ENCODE results near the gene KLRF2. TPM values are rescaled to one million over a fixed set of nuclear protein-coding genes. Genes with fewer than 3 reads are reported as not detected.

KLRF2 gene
- total RNA-seq, 1 experiment from 2014 or later: not detected

DNA sequence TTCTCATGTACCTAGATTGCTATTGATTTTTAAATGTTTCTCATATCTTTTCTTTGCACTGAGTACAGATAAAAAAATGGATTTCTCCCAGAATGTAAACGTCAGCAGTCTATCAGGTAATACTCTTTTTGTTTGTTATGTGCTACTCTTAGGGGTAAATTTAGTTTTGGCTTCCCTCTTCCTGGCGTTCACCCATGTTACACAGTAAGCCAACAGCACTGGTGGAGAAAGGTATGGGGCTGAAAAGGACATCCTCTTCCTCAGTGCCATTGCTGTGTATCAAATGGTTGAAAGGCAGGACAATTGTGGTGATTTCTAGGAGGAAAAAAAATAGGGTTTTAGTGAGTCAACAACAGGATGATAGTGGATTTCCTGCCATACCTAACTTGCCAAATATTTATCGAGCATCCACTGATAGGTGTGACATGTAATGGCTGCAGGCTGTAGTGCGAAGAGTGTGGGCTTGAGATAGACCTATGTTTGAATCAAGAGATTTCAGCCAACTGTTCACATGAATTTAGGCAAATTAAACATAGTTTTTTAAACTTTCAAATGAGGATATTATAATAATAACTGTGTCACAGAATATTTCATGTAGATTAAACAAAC, 7.5 kb downstream of the KLRF2 start:
- Histone ChIP-seq H3K4me2 (ENCODE audit: low read length) (no peak overlapping the region), H3K4me3 (ENCODE audit: low read length) (no peak overlapping the region), H3K9ac (ENCODE audit: low read length) (no peak overlapping the region), H3K36me3 (ENCODE audit: low read depth, low read length) (no peaks in the 10 kb centered on the region), H3K9me3 (ENCODE audit: low read length) (no peaks in the 10 kb centered on the region), H3K27ac (ENCODE audit: low read length) (no peak overlapping the region), H4K20me1 (ENCODE audit: low read length) (no peaks in the 10 kb centered on the region), H3K79me2 (ENCODE audit: low read length) (no peaks in the 10 kb centered on the region), H2AFZ (ENCODE audit: low read length) (no peak overlapping the region), H3K27me3 (ENCODE audit: low read length) (0 out of 2 replicates have a peak, but pooled peaks cover 3% of the 10 kb centered on the region), H3K9me2 (replicated peaks; ENCODE audit: low read length) (no peaks in the 10 kb centered on the region), H3K4me1 (ENCODE audit: insufficient read depth, low read length) (no peaks in the 10 kb centered on the region; the same call in 1 of the 2 replicates), H3F3A (ENCODE audit: low read length, unreplicated experiment) (no peaks in the 10 kb centered on the region)
- no TSS peak for BruUV-seq (replicated peaks)
- TF ChIP-seq EZH2 (IDR thresholded peaks at IDR 0.05; ENCODE audit: low read length, unreplicated experiment) (no peak), EZH2phosphoT487 (IDR thresholded peaks at IDR 0.05; ENCODE audit: borderline replicate concordance, low read length) (no peak)
- TF ChIP-seq, protein P1, sequence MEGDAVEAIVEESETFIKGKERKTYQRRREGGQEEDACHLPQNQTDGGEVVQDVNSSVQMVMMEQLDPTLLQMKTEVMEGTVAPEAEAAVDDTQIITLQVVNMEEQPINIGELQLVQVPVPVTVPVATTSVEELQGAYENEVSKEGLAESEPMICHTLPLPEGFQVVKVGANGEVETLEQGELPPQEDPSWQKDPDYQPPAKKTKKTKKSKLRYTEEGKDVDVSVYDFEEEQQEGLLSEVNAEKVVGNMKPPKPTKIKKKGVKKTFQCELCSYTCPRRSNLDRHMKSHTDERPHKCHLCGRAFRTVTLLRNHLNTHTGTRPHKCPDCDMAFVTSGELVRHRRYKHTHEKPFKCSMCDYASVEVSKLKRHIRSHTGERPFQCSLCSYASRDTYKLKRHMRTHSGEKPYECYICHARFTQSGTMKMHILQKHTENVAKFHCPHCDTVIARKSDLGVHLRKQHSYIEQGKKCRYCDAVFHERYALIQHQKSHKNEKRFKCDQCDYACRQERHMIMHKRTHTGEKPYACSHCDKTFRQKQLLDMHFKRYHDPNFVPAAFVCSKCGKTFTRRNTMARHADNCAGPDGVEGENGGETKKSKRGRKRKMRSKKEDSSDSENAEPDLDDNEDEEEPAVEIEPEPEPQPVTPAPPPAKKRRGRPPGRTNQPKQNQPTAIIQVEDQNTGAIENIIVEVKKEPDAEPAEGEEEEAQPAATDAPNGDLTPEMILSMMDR (conservative IDR thresholded peaks at IDR 0.05; ENCODE audit: low read depth, low read length): no peak
- no peak; the same call in 1 of the 2 replicates for ATAC-seq
- POLR2A ChIA-PET (ENCODE audit: unreplicated experiment): no interaction called here
- intact Hi-C loops (cut with micrococcal nuclease): no loop called here
- CTCF ChIA-PET: no interaction called here
- no peak for DNase-seq

DNA sequence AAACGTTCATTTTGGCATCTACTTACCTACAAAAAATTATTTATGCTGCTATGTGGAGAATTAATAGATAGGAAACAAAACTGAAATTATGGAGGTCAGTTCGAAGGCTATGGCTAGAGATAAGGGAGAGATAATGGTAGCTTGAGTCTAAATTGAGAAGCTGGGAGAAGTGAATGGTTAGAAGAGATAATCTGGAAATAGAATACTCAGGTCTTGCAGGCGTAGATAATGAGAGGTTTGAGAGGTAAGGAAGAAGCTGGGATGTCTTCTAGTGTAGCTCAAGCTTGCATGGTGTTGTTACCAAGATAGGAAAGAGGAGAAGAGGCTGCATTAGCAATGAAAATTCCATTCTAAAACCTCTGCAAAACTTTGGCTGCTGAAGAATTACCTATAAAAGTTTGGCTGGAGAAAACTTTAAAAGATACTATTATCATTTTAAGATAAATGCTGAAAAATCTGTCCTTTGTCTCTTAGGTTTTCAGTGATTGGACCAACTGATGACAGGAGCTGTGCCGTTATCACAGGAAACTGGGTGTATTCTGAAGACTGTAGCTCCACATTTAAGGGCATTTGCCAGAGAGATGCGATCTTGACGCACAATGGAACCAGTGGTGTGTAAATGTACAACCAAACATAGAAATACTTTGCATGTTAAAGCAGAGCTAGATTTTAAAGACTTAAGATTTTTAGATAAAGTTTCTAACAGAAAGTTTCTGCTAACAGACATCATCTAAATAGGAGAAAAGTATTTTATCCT, 14.1 kb downstream of the KLRF2 start:
- Histone ChIP-seq H4K20me1 (ENCODE audit: low read length) (no peaks in the 10 kb centered on the region), H3K79me2 (ENCODE audit: low read length) (no peaks in the 10 kb centered on the region), H3K36me3 (ENCODE audit: low read depth, low read length) (no peaks in the 10 kb centered on the region), H3K4me2 (ENCODE audit: low read length) (no peak overlapping the region), H3K27ac (ENCODE audit: low read length) (no peak overlapping the region), H3K27me3 (ENCODE audit: low read length) (peaks cover 6% of the 10 kb centered on the region; the same call in 1 of the 2 replicates), H3K9me2 (replicated peaks; ENCODE audit: low read length) (no peaks in the 10 kb centered on the region), H3K4me3 (ENCODE audit: low read length) (no peak overlapping the region), H2AFZ (ENCODE audit: low read length) (no peak overlapping the region), H3K9me3 (ENCODE audit: low read length) (no peaks in the 10 kb centered on the region), H3K4me1 (ENCODE audit: insufficient read depth, low read length) (no peaks in the 10 kb centered on the region), H3K9ac (ENCODE audit: low read length) (no peak overlapping the region), H3F3A (ENCODE audit: low read length, unreplicated experiment) (no peaks in the 10 kb centered on the region)
- ATAC-seq (no peak), DNase-seq (no peak)
- TF ChIP-seq EZH2phosphoT487 (IDR thresholded peaks at IDR 0.05; ENCODE audit: borderline replicate concordance, low read length) (no peak), EZH2 (IDR thresholded peaks at IDR 0.05; ENCODE audit: low read length, unreplicated experiment) (no peak)
- TF ChIP-seq, protein P1 (conservative IDR thresholded peaks at IDR 0.05; ENCODE audit: low read depth, low read length): no peak
- ChIA-PET CTCF (no interaction called here), POLR2A (ENCODE audit: unreplicated experiment) (no interaction called here)
- intact Hi-C loops (cut with micrococcal nuclease): no loop called here
- no TSS peak for BruUV-seq (replicated peaks)

DNA sequence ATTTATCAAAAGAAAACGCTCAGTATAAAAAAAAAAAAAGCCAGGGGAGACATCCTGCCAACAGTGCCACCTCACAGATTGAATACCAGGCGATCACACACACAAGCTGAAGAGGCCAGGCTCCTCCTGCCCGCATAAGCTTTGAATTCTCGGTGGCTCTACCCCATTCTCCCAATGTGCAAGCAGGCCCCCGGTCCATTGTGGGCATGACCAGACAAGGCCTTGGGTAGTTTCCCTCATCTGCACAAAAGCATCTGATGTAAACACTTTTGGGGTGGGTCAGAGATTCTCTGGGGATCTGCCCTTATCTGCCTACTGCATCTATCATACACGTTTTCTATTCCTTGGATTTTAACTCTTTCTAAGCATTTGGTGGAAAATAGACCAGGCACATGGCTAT, 16.2 kb downstream of the KLRF2 start:
- no peak overlapping the region for H3K27ac ChIP-seq (ENCODE audit: low read length)
- no TSS peak for BruUV-seq (replicated peaks)
- no peak overlapping the region for H3K9ac ChIP-seq (ENCODE audit: low read length)
- H3K9me3 ChIP-seq (ENCODE audit: low read length): no peaks in the 10 kb centered on the region
- no peaks in the 10 kb centered on the region for H3K9me2 ChIP-seq (replicated peaks; ENCODE audit: low read length)
- H3K79me2 ChIP-seq (ENCODE audit: low read length): no peaks in the 10 kb centered on the region
- POLR2A ChIA-PET (ENCODE audit: unreplicated experiment): no interaction called here
- CTCF ChIA-PET: no interaction called here
- no peaks in the 10 kb centered on the region for H3K4me1 ChIP-seq (ENCODE audit: insufficient read depth, low read length)
- no peaks in the 10 kb centered on the region for H4K20me1 ChIP-seq (ENCODE audit: low read length)
- no peak overlapping the region for H2AFZ ChIP-seq (ENCODE audit: low read length)
- DNase-seq: no peak
- H3K27me3 ChIP-seq (ENCODE audit: low read length): peaks cover 3% of the 10 kb centered on the region; the same call in 1 of the 2 replicates
- H3K4me3 ChIP-seq (ENCODE audit: low read length): no peak overlapping the region
- no peaks in the 10 kb centered on the region for H3F3A ChIP-seq (ENCODE audit: low read length, unreplicated experiment)
- TF ChIP-seq EZH2 (IDR thresholded peaks at IDR 0.05; ENCODE audit: low read length, unreplicated experiment) (no peak), EZH2phosphoT487 (IDR thresholded peaks at IDR 0.05; ENCODE audit: borderline replicate concordance, low read length) (no peak)
- TF ChIP-seq, protein P1 (conservative IDR thresholded peaks at IDR 0.05; ENCODE audit: low read depth, low read length): no peak
- intact Hi-C loops (cut with micrococcal nuclease): no loop called here
- no peaks in the 10 kb centered on the region for H3K36me3 ChIP-seq (ENCODE audit: low read depth, low read length)
- H3K4me2 ChIP-seq (ENCODE audit: low read length): no peak overlapping the region
- ATAC-seq: no peak
